Transverse colon (tissue), 4 donors: Measurements from ENCODE around the gene TREML2. TPM values are rescaled to one million over a fixed set of nuclear protein-coding genes. Genes with fewer than 3 reads are reported as not detected.
"Not testable (repeated sequence)": the region's sequence is repeated elsewhere in the genome, so short reads cannot be mapped to it uniquely, and the experiment has no call there.

Experiments
- DNase-seq: peaks from one replicate; pipeline ENCODE4 v3.0.0-alpha.2; 2019
- H3K27ac ChIP-seq, 4 donors: fragments of 200-600 bp; sonication (generic); 2 replicates each; pipeline ENCODE4 v1.5.1; 2016 to 2018; ENCODE audit warnings: inconsistent platforms in 4 of 4
- H3K27me3 ChIP-seq: fragments of 200-600 bp; sonication (generic); 2 replicates; pipeline ENCODE4 v1.5.1; 2017; ENCODE audit warnings: inconsistent platforms
- H3K36me3 ChIP-seq, 4 donors: fragments of 200-600 bp; sonication (generic); 2 replicates each; pipeline ENCODE4 v1.5.1; 2017 to 2019; ENCODE audit warnings: inconsistent platforms in 4 of 4
- H3K4me1 ChIP-seq, 4 donors: fragments of 200-600 bp; sonication (generic); 2 replicates each; pipeline ENCODE4 v1.5.1; 2017 to 2020; ENCODE audit warnings: inconsistent platforms in 4 of 4
- H3K4me3 ChIP-seq, 4 donors: fragments of 200-600 bp; sonication (generic); 1 replicate in 1 of 4; 2 replicates in 3 of 4; pipeline versions ENCODE4 v1.5.1 to v1.6.1; 2017 to 2019; ENCODE audit warnings: inconsistent platforms in 4 of 4
- H3K9me3 ChIP-seq, 2 donors: fragments of 200-600 bp; sonication (generic); 2 replicates each; pipeline ENCODE4 v1.5.1; 2017 to 2019; ENCODE audit warnings: inconsistent platforms in 2 of 2
- CTCF ChIP-seq, 5 experiments: fragments of 200-600 bp in 3 of 5; fragments of 450-650 bp in 2 of 5; sonication (generic) in 3 of 5; IDR thresholded peaks; 1 replicate in 2 of 5; 2 replicates in 3 of 5; pipeline ENCODE4 v1.5.1; 2016 to 2017; ENCODE audit warnings: antibody characterized with exemption in 5 of 5, inconsistent platforms in 3 of 5, mild to moderate bottlenecking in 2 of 5, moderate library complexity in 1 of 5
- EP300 ChIP-seq: sonication (generic); formaldehyde crosslinking; IDR thresholded peaks from one replicate; pipeline ENCODE4 v1.6.1; 2017; ENCODE audit warnings: antibody characterized with exemption, low read depth
- POLR2A ChIP-seq: fragments of 450-650 bp; IDR thresholded peaks from one replicate; pipeline ENCODE4 v1.6.1; 2016; ENCODE audit warnings: antibody characterized with exemption, mild to moderate bottlenecking, moderate library complexity
- POLR2AphosphoS5 ChIP-seq, 3 donors: sonication (generic); formaldehyde crosslinking; IDR thresholded peaks; one replicate each; pipeline ENCODE4 v1.6.1; 2016; ENCODE audit warnings: antibody characterized with exemption in 3 of 3
- WGBS, 2 donors: methylation state at CpG; one replicate each; pipeline ENCODE4 v1.1.5; 2018; ENCODE audit warnings: low coverage in 1 of 2; 5-methylcytosine and 5-hydroxymethylcytosine counted together
- in situ Hi-C, 4 donors: fragments of 200-750 bp; cut with MboI; loops; one replicate each; pipeline versions ENCODE4 v1.15.0 to v1.15.1; 2017; ENCODE audit warnings: low sequenced_read_pairs in 3 of 4, low pct_ligation_motif_present in 1 of 4, low pct_unique_long_range_greater_than_20kb in 1 of 4
- intact Hi-C: fragments of 100-400 bp; cut with DNase I; formaldehyde crosslinking; loops from one replicate; pipeline ENCODE4 v1.15.1; 2023; ENCODE audit warnings: low total_unique reads
- total RNA-seq, 4 donors: library from RNA; depleted of rRNA; stranded (reverse); fragments of >200 nt; gene quantifications; one replicate each; pipeline ENCODE4 v1.1.0, GENCODE V29; 2016

The TREML2 gene
- total RNA-seq: under 1 TPM in 2 of 4 donors, not detected in 2; 0.14 to 0.64 TPM

GRCh38 chr6:41200901-41201763 is at the start of gene TREML2:
TREML2 (minus strand) TSS chr6:41201149; CDS start chr6:41201008, 141 bp downstream.
- in situ Hi-C loops (no loop called here), intact Hi-C loops (no loop called here)
- 48 to 63% methylated on average over 3 to 12 of the region's 12 CpGs for WGBS, 2 donors
- DNase-seq: peak; percentile 24
- TF ChIP-seq EP300: no peak
- TF ChIP-seq POLR2A: no peak
- Histone ChIP-seq H3K27ac (peak within 1 kb of the TSS; percentile 20 to 61 (median 44)), H3K4me1 (peaks cover 0 to 7% (median 0%) of the 10 kb centered on the region in 4 donors), H3K4me3 (no peak within 1 kb of the TSS), H3K36me3 (no peaks in the 10 kb centered on the region), H3K27me3 (no peaks in the 10 kb centered on the region), H3K9me3 (no peaks in the 10 kb centered on the region)

GRCh38 chr6:41247882-41248705 is 47.1 kb upstream of the TREML2 start:
- TF ChIP-seq EP300: no peak
- TF ChIP-seq POLR2AphosphoS5 (IDR thresholded peaks at IDR 0.05): no peak
- no peak for TF ChIP-seq POLR2A
- TF ChIP-seq CTCF (IDR thresholded peaks at IDR 0.05): no peak
- H3K27me3 ChIP-seq: no peaks in the 10 kb centered on the region

GRCh38 chr6:41247288-41247865 is 46.4 kb upstream of the TREML2 start:
- Histone ChIP-seq H3K36me3 (no peaks in the 10 kb centered on the region), H3K9me3 (no peaks in the 10 kb centered on the region), H3K27me3 (peaks cover under 1% of the 10 kb centered on the region), H3K4me3 (no peak overlapping the region), H3K27ac (no peak overlapping the region), H3K4me1 (no peaks in the 10 kb centered on the region)
- in situ Hi-C loops: no loop called here
- no peak for TF ChIP-seq POLR2AphosphoS5 (IDR thresholded peaks at IDR 0.05)
- TF ChIP-seq EP300: no peak
- TF ChIP-seq POLR2A: no peak
- no peak for TF ChIP-seq CTCF (IDR thresholded peaks at IDR 0.05)
- intact Hi-C loops: no loop called here
- WGBS, 2 donors: 70 to 100% methylated on average over 1 to 8 of the region's 9 CpGs
- DNase-seq: no peak

More at GRCh38 chr6:41247882-41248705, 47.1 kb upstream of the TREML2 start:
- no peaks in the 10 kb centered on the region for H3K9me3 ChIP-seq
- H3K27ac ChIP-seq: no peak overlapping the region
- DNase-seq: no peak
- no peak overlapping the region for H3K4me3 ChIP-seq
- in situ Hi-C loops (no loop called here), intact Hi-C loops (no loop called here)
- H3K36me3 ChIP-seq: no peaks in the 10 kb centered on the region
- whole genome bisulfite sequencing, 2 donors: 74 to 82% methylated on average over 5 to 7 of the region's 7 CpGs
- no peaks in the 10 kb centered on the region for H3K4me1 ChIP-seq

- DNase-seq, H3K27ac ChIP-seq, H3K9me3 ChIP-seq, in situ Hi-C loops, H3K27me3 ChIP-seq, H3K4me1 ChIP-seq, H3K4me3 ChIP-seq, H3K36me3 ChIP-seq, intact Hi-C loops: not testable (repeated sequence)
- WGBS, 2 donors: 93% methylated on average over 4 of the region's 4 CpGs; no CpG with 5 or more reads in 1 of the 2 donors
These were observed 45.6 kb upstream of the TREML2 start for GRCh38 chr6:41246529-41246928.
